Stomach smooth muscle (tissue), 2 donors: Measurements from ENCODE around the gene SLC29A3.

Experiments
- H3K27ac ChIP-seq: one replicate; pipeline ENCODE4 v1.7.0; 2013; ENCODE audit warnings: mild to moderate bottlenecking, low read length, inconsistent platforms
- H3K27me3 ChIP-seq, 2 donors: one replicate each; pipeline ENCODE4 v1.7.0; 2013; ENCODE audit warnings: low read length in 2 of 2; ENCODE audit not compliant: insufficient read depth in 2 of 2, control insufficient read depth in 1 of 2
- H3K36me3 ChIP-seq, 2 donors: one replicate each; pipeline ENCODE4 v1.7.0; 2013; ENCODE audit warnings: low read length in 2 of 2; ENCODE audit not compliant: control insufficient read depth in 2 of 2, insufficient read depth in 2 of 2
- H3K4me1 ChIP-seq: one replicate; pipeline ENCODE4 v1.7.0; 2013; ENCODE audit warnings: low read length; ENCODE audit not compliant: control insufficient read depth, insufficient read depth
- H3K4me3 ChIP-seq, 2 donors: one replicate each; pipeline ENCODE4 v1.7.0; 2013; ENCODE audit warnings: low read length in 2 of 2
- H3K9ac ChIP-seq, 2 donors: one replicate each; pipeline ENCODE4 v1.7.0; 2013; ENCODE audit warnings: low read length in 2 of 2, mild to moderate bottlenecking in 1 of 2
- H3K9me3 ChIP-seq, 2 donors: one replicate each; pipeline ENCODE4 v1.7.0; 2013; ENCODE audit warnings: low read length in 2 of 2; ENCODE audit not compliant: control insufficient read depth in 2 of 2
- donor health status: healthy.
- donor health status: Pancreatic carcinoma.

The SLC29A3 gene

GRCh38 chr10:71382757-71383156, 63.7 kb downstream of the SLC29A3 start:
- no peak overlapping the region for H3K4me3 ChIP-seq
- no peak overlapping the region for H3K9ac ChIP-seq
- H3K9me3 ChIP-seq, result no peaks in the 10 kb centered on the region
- no peaks in the 10 kb centered on the region for H3K36me3 ChIP-seq
- H3K4me1 ChIP-seq, result peaks cover 5% of the 10 kb centered on the region
- H3K27me3 ChIP-seq, result no peaks in the 10 kb centered on the region
- H3K27ac ChIP-seq, result no peak overlapping the region

GRCh38 chr10:71383972-71384687, 65.1 kb downstream of the SLC29A3 start:
- Histone ChIP-seq H3K9ac (no peak overlapping the region), H3K36me3 (no peaks in the 10 kb centered on the region), H3K27ac (no peak overlapping the region)

GRCh38 chr10:71388171-71388570, 69.1 kb downstream of the SLC29A3 start:
- no peaks in the 10 kb centered on the region for H3K36me3 ChIP-seq
- no peak overlapping the region for H3K9ac ChIP-seq
- H3K9me3 ChIP-seq, result no peaks in the 10 kb centered on the region
- no peak overlapping the region for H3K4me3 ChIP-seq
- H3K4me1 ChIP-seq, result peaks cover 4% of the 10 kb centered on the region
- no peak overlapping the region for H3K27ac ChIP-seq
- H3K27me3 ChIP-seq, result peaks cover 3% of the 10 kb centered on the region in 2 donors

More at GRCh38 chr10:71383972-71384687, 65.1 kb downstream of the SLC29A3 start:
- no peaks in the 10 kb centered on the region for H3K9me3 ChIP-seq
- H3K4me1 ChIP-seq, result peaks cover 4% of the 10 kb centered on the region
- H3K27me3 ChIP-seq, result peaks cover 0 to 2% of the 10 kb centered on the region in 2 donors
- H3K4me3 ChIP-seq, result no peak overlapping the region

- Histone ChIP-seq H3K9ac (no peak overlapping the region), H3K9me3 (no peaks in the 10 kb centered on the region), H3K4me1 (peaks cover 4% of the 10 kb centered on the region), H3K27ac (no peak overlapping the region), H3K4me3 (no peak overlapping the region), H3K36me3 (no peaks in the 10 kb centered on the region), H3K27me3 (peaks cover 3% of the 10 kb centered on the region in 2 donors)
These were observed 69.7 kb downstream of the SLC29A3 start for GRCh38 chr10:71388583-71389310.

- Histone ChIP-seq H3K27me3 (peaks cover 3% of the 10 kb centered on the region in 2 donors), H3K9ac (no peak overlapping the region), H3K27ac (no peak overlapping the region), H3K4me3 (no peak overlapping the region), H3K4me1 (no peaks in the 10 kb centered on the region), H3K9me3 (no peaks in the 10 kb centered on the region), H3K36me3 (no peaks in the 10 kb centered on the region)
These were observed 70.9 kb downstream of the SLC29A3 start for GRCh38 chr10:71389768-71390460.

GRCh38 chr10:71390461-71390835, 71.4 kb downstream of the SLC29A3 start:
- H3K4me3 ChIP-seq, result no peak overlapping the region
- H3K9me3 ChIP-seq, result no peaks in the 10 kb centered on the region
- no peaks in the 10 kb centered on the region for H3K4me1 ChIP-seq
- no peaks in the 10 kb centered on the region for H3K36me3 ChIP-seq
- H3K27ac ChIP-seq, result no peak overlapping the region
- H3K9ac ChIP-seq, result no peak overlapping the region
- peaks cover 3% of the 10 kb centered on the region in 2 donors for H3K27me3 ChIP-seq

GRCh38 chr10:71390921-71391690, 72.0 kb downstream of the SLC29A3 start:
- Histone ChIP-seq H3K9ac (no peak overlapping the region), H3K27ac (no peak overlapping the region), H3K4me1 (no peaks in the 10 kb centered on the region), H3K9me3 (no peaks in the 10 kb centered on the region), H3K4me3 (no peak overlapping the region), H3K27me3 (peaks cover 3% of the 10 kb centered on the region in 2 donors), H3K36me3 (no peaks in the 10 kb centered on the region)

GRCh38 chr10:71391701-71392100, 72.6 kb downstream of the SLC29A3 start:
- peaks cover 3% of the 10 kb centered on the region for H3K4me1 ChIP-seq
- no peaks in the 10 kb centered on the region for H3K36me3 ChIP-seq
- H3K4me3 ChIP-seq, result no peak overlapping the region
- H3K27ac ChIP-seq, result no peak overlapping the region
- no peaks in the 10 kb centered on the region for H3K9me3 ChIP-seq
- H3K9ac ChIP-seq, result no peak overlapping the region
- H3K27me3 ChIP-seq, result peaks cover 3% of the 10 kb centered on the region in 2 donors

- H3K4me1 ChIP-seq, result peaks cover 9% of the 10 kb centered on the region
- no peak overlapping the region for H3K9ac ChIP-seq
- no peak overlapping the region for H3K27ac ChIP-seq
- peaks cover 3% of the 10 kb centered on the region in 2 donors for H3K27me3 ChIP-seq
- H3K4me3 ChIP-seq, result no peak overlapping the region
- no peaks in the 10 kb centered on the region for H3K36me3 ChIP-seq
- no peaks in the 10 kb centered on the region for H3K9me3 ChIP-seq
These were observed 73.2 kb downstream of the SLC29A3 start for GRCh38 chr10:71392292-71392691.
